Measurements from ENCODE around the gene EIF1AD.

DNA sequence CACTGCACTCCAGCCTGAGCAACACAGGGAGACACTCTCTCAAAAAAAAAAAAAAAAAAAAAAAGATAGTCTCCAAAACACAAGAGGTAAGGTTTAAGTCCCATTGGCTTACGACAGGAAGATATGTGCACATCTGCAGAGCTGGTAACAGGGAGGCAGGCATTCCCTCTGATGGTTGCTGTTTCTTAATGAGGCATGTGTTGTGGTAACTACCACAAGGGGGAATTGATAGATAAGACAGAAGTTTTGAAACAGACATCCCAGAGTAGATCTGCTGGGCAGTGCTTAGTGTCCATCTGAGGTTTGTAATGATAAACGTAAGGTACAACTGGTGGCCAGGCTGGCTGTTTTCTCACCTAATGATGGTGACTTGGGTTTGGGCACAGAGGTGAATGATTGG lies 4.7 kb downstream of the EIF1AD start:
- TF ChIP-seq, protein P1, sequence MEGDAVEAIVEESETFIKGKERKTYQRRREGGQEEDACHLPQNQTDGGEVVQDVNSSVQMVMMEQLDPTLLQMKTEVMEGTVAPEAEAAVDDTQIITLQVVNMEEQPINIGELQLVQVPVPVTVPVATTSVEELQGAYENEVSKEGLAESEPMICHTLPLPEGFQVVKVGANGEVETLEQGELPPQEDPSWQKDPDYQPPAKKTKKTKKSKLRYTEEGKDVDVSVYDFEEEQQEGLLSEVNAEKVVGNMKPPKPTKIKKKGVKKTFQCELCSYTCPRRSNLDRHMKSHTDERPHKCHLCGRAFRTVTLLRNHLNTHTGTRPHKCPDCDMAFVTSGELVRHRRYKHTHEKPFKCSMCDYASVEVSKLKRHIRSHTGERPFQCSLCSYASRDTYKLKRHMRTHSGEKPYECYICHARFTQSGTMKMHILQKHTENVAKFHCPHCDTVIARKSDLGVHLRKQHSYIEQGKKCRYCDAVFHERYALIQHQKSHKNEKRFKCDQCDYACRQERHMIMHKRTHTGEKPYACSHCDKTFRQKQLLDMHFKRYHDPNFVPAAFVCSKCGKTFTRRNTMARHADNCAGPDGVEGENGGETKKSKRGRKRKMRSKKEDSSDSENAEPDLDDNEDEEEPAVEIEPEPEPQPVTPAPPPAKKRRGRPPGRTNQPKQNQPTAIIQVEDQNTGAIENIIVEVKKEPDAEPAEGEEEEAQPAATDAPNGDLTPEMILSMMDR (conservative IDR thresholded peaks at IDR 0.05), result no peak
- no peak for TF ChIP-seq ZFX (IDR thresholded peaks at IDR 0.05)

Data from C4-2B (cell line).